GM19468 (cell line): ENCODE results near the gene UMAD1.

Experiments used
- ATAC-seq: cut with Tn5 transposase; IDR thresholded peaks from one replicate; pipeline ENCODE4 v1.9.1; 2021; ENCODE audit warnings: mild to moderate bottlenecking, moderate library complexity, moderate number of reproducible peaks; ENCODE audit not compliant: unreplicated experiment; ENCODE audit errors: extremely low read depth

UMAD1 gene

GRCh38 chr7:7687800-7688199 lies 47.2 kb downstream of the UMAD1 start:
- ATAC-seq: no peak

GRCh38 chr7:7688310-7688709 lies 47.8 kb downstream of the UMAD1 start:
- no peak for ATAC-seq

GRCh38 chr7:7688956-7689355 lies 48.4 kb downstream of the UMAD1 start:
- no peak for ATAC-seq

- no peak for ATAC-seq
Measured at GRCh38 chr7:7693881-7694280, 53.3 kb downstream of the UMAD1 start.

GRCh38 chr7:7694542-7694941 lies 54.0 kb downstream of the UMAD1 start:
- no peak for ATAC-seq

- no peak for ATAC-seq
Measured at GRCh38 chr7:7695111-7695817, 54.7 kb downstream of the UMAD1 start.

- ATAC-seq: no peak
Measured at GRCh38 chr7:7696458-7697119, 56.0 kb downstream of the UMAD1 start.

- ATAC-seq: no peak
Measured at GRCh38 chr7:7698930-7699329, 58.4 kb downstream of the UMAD1 start.

- no peak for ATAC-seq
Measured at GRCh38 chr7:7699380-7699779, 58.8 kb downstream of the UMAD1 start.

GRCh38 chr7:7699970-7700369 lies 59.4 kb downstream of the UMAD1 start:
- no peak for ATAC-seq

GRCh38 chr7:7701527-7701926 lies 61.0 kb downstream of the UMAD1 start:
- no peak for ATAC-seq

GRCh38 chr7:7702826-7703225 lies 62.3 kb downstream of the UMAD1 start:
- no peak for ATAC-seq

- ATAC-seq: no peak
Measured at GRCh38 chr7:7703427-7703826, 62.9 kb downstream of the UMAD1 start.

GRCh38 chr7:7704867-7705266 lies 64.3 kb downstream of the UMAD1 start:
- no peak for ATAC-seq

- no peak for ATAC-seq
Measured at GRCh38 chr7:7705318-7705717, 64.8 kb downstream of the UMAD1 start.

- no peak for ATAC-seq
Measured at GRCh38 chr7:7706101-7706511, 65.6 kb downstream of the UMAD1 start.

- no peak for ATAC-seq
Measured at GRCh38 chr7:7706556-7707172, 66.1 kb downstream of the UMAD1 start.

GRCh38 chr7:7707246-7707645 lies 66.7 kb downstream of the UMAD1 start:
- no peak for ATAC-seq

GRCh38 chr7:7707806-7708205 lies 67.3 kb downstream of the UMAD1 start:
- ATAC-seq: no peak

- no peak for ATAC-seq
Measured at GRCh38 chr7:7709291-7709690, 68.7 kb downstream of the UMAD1 start.

- no peak for ATAC-seq
Measured at GRCh38 chr7:7710469-7710868, 69.9 kb downstream of the UMAD1 start.

GRCh38 chr7:7713730-7714129 lies 73.2 kb downstream of the UMAD1 start:
- ATAC-seq: no peak
